Retinal pigment epithelial cell (primary cell): ENCODE measurements around the gene THY1.
"Not testable (repeated sequence)": the region's sequence is repeated elsewhere in the genome, so short reads cannot be mapped to it uniquely, and the experiment has no call there.

Experiments
- DNase-seq: peaks from one replicate; pipeline ENCODE4 v3.0.0-alpha.2; 2010; ENCODE audit warnings: low read depth
- H3K4me3 ChIP-seq: 2 replicates; pipeline ENCODE4 v1.5.1; 2011; ENCODE audit warnings: mild to moderate bottlenecking, low read length, control low read depth, moderate library complexity
- TF ChIP-seq, protein P1 (sequence below): conservative IDR thresholded peaks from 2 replicates; pipeline ENCODE4 v1.5.1; 2011; ENCODE audit warnings: low read depth, low read length, control low read depth, inconsistent platforms

The THY1 gene

DNA sequence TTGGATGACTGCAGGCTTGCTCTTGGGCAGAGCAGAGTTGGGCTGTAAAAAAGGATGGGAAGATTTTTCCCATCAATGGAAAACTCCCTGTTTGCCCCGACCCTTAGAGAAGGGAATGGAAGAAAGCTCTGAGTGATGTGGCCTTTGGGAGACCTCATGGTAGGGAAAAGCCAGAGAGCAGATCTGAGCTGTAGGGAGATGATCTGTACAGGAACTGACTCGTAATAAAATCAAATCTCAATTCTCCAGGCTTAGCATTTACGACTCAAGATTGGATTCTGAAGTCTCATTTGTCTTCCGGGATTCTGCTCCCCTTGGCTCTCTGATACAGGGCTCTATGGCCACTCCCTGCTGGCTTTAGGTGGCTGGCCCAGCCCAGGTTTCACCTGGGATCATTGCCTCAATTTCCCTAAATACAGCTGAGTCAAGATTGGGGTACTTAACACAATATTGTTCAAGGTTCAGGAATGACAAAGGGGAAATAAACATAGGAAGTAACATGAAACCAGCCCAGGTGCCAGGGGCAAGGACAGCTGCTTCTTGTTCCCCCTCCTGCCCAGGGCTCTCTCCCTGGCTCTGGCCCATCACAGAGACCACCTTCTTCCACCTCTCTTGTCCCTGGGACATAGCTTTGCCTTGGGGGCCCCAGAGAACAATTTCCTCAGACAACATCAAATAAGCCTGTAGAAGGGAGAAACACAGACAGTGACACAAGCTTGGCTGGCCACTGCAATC is 38.4 kb upstream of the THY1 start:
- TF ChIP-seq, protein P1, sequence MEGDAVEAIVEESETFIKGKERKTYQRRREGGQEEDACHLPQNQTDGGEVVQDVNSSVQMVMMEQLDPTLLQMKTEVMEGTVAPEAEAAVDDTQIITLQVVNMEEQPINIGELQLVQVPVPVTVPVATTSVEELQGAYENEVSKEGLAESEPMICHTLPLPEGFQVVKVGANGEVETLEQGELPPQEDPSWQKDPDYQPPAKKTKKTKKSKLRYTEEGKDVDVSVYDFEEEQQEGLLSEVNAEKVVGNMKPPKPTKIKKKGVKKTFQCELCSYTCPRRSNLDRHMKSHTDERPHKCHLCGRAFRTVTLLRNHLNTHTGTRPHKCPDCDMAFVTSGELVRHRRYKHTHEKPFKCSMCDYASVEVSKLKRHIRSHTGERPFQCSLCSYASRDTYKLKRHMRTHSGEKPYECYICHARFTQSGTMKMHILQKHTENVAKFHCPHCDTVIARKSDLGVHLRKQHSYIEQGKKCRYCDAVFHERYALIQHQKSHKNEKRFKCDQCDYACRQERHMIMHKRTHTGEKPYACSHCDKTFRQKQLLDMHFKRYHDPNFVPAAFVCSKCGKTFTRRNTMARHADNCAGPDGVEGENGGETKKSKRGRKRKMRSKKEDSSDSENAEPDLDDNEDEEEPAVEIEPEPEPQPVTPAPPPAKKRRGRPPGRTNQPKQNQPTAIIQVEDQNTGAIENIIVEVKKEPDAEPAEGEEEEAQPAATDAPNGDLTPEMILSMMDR = no peak
- no peak overlapping the region for H3K4me3 ChIP-seq
- DNase-seq = no peak

DNA sequence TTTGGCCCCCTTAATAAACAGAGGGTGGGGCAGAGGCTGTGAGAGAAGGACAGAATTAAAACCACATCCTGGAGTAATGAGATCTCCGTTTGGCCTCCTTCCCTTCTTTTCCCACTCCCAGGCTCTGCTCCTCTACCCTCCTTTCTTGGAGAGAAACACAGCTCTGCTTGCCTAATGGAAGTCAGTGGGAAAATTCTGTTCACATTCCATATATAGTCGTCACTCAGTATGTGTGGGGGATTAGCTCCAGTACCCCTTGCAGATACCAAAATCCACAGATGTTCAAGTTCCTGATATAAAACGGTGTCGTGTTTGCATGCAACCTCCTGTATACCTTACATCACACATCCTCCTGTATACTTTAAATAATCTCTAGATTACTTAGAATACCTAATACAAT is 37.6 kb upstream of the THY1 start:
- peak; percentile 48 for DNase-seq
- no peak overlapping the region for H3K4me3 ChIP-seq
- TF ChIP-seq, protein P1 = no peak

DNA sequence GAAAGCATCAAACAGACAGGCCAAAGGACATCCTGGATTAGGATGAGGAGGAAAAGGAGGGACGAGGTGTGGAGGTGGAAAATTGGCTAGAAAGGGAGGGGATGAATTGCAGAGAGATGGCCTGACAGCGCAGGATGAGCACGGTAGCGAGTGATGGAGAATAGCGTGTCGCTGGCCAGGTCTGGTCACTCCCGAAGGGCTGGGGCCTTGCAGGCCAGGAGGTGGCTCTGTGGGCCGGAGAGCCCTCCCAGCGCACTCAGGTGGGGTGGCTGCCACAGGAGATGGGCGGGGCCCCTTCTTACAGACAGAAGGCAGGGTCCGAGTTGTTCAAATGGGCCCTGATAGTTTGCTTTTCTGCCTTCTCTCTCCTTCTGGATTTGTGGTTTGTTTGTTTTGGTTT is 37.1 kb upstream of the THY1 start:
- TF ChIP-seq, protein P1 = no peak
- DNase-seq = no peak
- H3K4me3 ChIP-seq = no peak overlapping the region

DNA sequence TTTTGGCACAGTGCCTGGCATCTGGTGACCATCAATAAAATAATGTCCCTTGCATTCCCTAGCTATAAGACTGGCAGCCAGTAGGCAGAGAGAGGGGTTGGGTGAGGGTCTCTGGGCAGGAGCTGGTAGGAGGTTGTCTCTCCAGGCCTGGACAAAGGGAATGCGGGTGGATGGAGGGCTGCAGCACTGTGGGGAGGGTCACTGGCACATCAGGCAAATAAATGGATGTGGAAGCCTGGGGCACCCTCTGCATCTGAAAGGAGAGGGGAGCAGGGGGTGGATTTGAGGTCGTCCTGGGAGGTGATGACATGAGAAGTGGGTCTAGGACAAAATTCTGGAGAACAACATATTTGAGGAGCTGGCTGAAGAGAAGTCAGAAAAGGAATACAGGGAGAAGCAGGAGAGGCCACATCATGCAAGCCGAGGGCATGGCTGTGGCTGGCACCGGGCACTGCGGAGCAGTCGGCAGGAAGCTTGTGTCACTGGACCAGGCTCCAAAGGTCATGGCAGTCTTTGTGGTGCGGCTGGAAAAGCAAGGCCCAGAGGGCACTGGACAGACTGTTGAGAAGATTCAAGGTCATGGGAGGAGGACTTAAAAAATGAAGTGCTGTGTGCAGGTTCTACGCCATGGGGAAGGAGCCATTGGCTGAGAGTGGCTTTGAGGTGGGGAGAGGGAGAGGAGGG is 36.5 kb upstream of the THY1 start:
- H3K4me3 ChIP-seq = no peak overlapping the region
- TF ChIP-seq, protein P1 = no peak
- DNase-seq = no peak

DNA sequence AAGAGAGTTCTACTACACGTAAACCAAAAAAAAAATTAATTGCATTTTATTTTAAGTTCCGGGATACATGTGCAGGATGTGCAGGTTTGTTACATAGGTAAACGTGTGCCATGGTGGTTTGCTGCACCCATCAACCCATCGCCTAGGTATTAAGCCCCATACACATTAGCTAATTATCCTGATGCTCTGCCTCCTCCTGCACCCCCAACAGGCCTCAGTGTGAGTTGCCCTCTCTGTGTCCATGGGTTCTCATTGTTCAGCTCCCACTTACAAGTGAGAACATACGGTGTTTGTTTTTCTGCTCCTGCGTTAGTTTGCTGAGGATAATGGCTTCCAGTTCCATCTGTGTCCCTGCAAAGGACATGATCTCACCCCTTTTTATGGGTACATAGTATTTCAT is 32.7 kb upstream of the THY1 start:
- not testable (repeated sequence) for DNase-seq, H3K4me3 ChIP-seq

DNA sequence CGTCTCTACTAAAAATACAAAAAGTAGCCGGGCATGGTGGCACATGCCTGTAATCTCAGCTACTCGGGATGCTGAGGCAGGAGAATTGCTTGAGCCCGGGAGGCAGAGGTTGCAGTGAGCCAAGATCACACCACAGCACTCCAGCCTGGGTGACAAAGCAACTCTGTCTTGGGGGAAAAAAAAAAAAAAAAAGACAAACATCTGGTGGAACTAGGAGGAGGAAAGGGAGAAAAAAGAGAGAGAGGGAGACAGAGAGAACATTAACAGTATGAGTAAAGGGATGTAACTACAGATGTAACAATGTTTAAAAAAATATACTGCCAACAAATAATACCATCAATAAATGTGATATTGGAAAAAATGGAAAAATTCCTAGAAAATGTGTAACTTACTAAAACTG is 32.3 kb upstream of the THY1 start:
- DNase-seq, H3K4me3 ChIP-seq: not testable (repeated sequence)

DNA sequence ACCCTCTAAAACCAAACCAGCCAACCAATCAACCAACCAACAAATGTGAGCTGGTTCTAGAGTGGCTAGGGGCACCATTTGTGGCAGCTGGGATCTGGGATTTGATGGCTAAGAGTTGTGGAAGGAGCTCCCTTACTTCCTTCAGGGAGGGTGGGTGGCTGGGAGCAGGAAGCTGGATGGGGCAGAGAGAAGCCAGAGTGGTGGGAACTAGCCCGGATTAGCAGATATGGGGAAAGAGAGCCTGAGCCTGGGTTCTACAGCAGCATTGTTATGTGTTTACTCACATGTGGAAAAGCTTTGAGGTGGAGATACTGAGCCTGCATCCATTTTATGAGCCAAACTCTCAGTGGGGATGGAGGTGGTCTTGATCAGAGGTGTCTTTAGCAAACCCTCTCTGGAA is 30.9 kb upstream of the THY1 start:
- no peak overlapping the region for H3K4me3 ChIP-seq
- TF ChIP-seq, protein P1 = no peak
- DNase-seq = no peak

DNA sequence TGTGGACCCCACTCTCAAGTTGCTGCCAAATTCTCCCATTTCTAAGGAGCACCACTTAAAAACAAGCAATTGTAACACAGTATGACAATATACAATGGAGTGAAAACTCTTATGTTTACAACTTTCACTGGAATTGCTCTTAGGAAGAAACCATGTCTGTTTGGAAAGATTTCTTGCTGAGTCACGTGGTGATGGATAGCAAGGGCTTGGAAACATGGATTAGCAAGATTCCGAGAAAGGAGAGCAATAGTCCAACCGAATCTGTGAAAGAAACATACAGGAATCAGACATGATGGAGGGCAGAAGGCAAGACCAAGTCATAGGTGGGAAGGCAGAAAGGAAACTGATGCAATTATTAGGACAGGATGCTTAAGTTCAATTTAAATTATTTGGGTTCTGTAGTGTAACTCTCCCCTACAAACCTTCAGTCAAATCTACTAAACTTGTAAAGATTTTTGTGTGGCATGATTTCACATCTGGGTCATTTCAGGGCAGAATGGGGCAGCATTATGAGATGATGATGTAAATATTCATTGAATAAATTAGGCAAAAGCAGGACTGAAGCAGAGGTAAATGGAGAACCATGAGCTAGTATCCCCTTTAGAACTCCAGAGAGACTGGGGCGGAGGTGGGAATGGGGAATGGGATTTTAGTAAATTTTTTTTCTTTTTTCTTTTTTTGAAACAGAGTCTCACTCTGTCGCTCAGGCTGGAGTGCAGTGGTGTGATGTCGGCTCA is 27.8 kb upstream of the THY1 start:
- TF ChIP-seq, protein P1 = no peak
- no peak for DNase-seq
- no peak overlapping the region for H3K4me3 ChIP-seq
